ENCODE data around the gene NPIPA1.
"Not testable (repeated sequence)": the region's sequence is repeated elsewhere in the genome, so short reads cannot be mapped to it uniquely, and the experiment has no call there.

The NPIPA1 gene

GRCh38 chr16:14930246-14930645, 7.0 kb upstream of the NPIPA1 start:
- not testable (repeated sequence) for H3K4me3 ChIP-seq (ENCODE audit: low read length)

GRCh38 chr16:14930971-14931370, 6.3 kb upstream of the NPIPA1 start:
- H3K4me3 ChIP-seq (ENCODE audit: low read length): not testable (repeated sequence)

GRCh38 chr16:14932581-14933375, 4.5 kb upstream of the NPIPA1 start:
- not testable (repeated sequence) for H3K4me3 ChIP-seq (ENCODE audit: low read length)

- not testable (repeated sequence) for H3K4me3 ChIP-seq (ENCODE audit: low read length)
Measured at GRCh38 chr16:14937994-14938393, 751 bp downstream of the NPIPA1 start.

- not testable (repeated sequence) for H3K4me3 ChIP-seq (ENCODE audit: low read length)
Measured at GRCh38 chr16:14942686-14943085, 5.4 kb downstream of the NPIPA1 start.

GRCh38 chr16:14955546-14956231, 18.4 kb downstream of the NPIPA1 start:
- no peak overlapping the region for H3K4me3 ChIP-seq (ENCODE audit: low read length)
- no peak for TF ChIP-seq ZNF274 (IDR thresholded peaks at IDR 0.05; ENCODE audit: low read depth, low read length)

GRCh38 chr16:14957576-14958322, 20.5 kb downstream of the NPIPA1 start:
- TF ChIP-seq ZNF274 (IDR thresholded peaks at IDR 0.05; ENCODE audit: low read depth, low read length): no peak

GRCh38 chr16:14958323-14958600, 21.0 kb downstream of the NPIPA1 start:
- no peak for TF ChIP-seq ZNF274 (IDR thresholded peaks at IDR 0.05; ENCODE audit: low read depth, low read length)

More at GRCh38 chr16:14957576-14958322, 20.5 kb downstream of the NPIPA1 start:
- H3K4me3 ChIP-seq (ENCODE audit: low read length): no peak overlapping the region

GRCh38 chr16:14958970-14959369, 21.7 kb downstream of the NPIPA1 start:
- TF ChIP-seq ZNF274 (IDR thresholded peaks at IDR 0.05; ENCODE audit: low read depth, low read length): no peak
- no peak overlapping the region for H3K4me3 ChIP-seq (ENCODE audit: low read length)

More at GRCh38 chr16:14958323-14958600, 21.0 kb downstream of the NPIPA1 start:
- no peak overlapping the region for H3K4me3 ChIP-seq (ENCODE audit: low read length)

- H3K4me3 ChIP-seq (ENCODE audit: low read length): no peak overlapping the region
- TF ChIP-seq ZNF274 (IDR thresholded peaks at IDR 0.05; ENCODE audit: low read depth, low read length): no peak
Measured at GRCh38 chr16:14961405-14962186, 24.4 kb downstream of the NPIPA1 start.

GRCh38 chr16:14963281-14964173, 26.3 kb downstream of the NPIPA1 start:
- no peak overlapping the region for H3K4me3 ChIP-seq (ENCODE audit: low read length)
- no peak for TF ChIP-seq ZNF274 (IDR thresholded peaks at IDR 0.05; ENCODE audit: low read depth, low read length)

GRCh38 chr16:14965328-14965727, 28.1 kb downstream of the NPIPA1 start:
- no peak for TF ChIP-seq ZNF274 (IDR thresholded peaks at IDR 0.05; ENCODE audit: low read depth, low read length)
- no peak overlapping the region for H3K4me3 ChIP-seq (ENCODE audit: low read length)

- not testable (repeated sequence) for H3K4me3 ChIP-seq (ENCODE audit: low read length)
Measured at GRCh38 chr16:14969795-14970194, 32.6 kb downstream of the NPIPA1 start.

- H3K4me3 ChIP-seq (ENCODE audit: low read length): not testable (repeated sequence)
Measured at GRCh38 chr16:14971621-14972228, 34.5 kb downstream of the NPIPA1 start.

- peak overlapping the region; percentile 70 for H3K4me3 ChIP-seq (ENCODE audit: low read length)
Measured at GRCh38 chr16:14973785-14974322, 36.6 kb downstream of the NPIPA1 start.

GRCh38 chr16:14974331-14974655, 37.0 kb downstream of the NPIPA1 start:
- peak overlapping the region; percentile 70 for H3K4me3 ChIP-seq (ENCODE audit: low read length)

- peak within 1 kb of the TSS; percentile 70 for H3K4me3 ChIP-seq (ENCODE audit: low read length)
Measured at GRCh38 chr16:14974656-14975417, 37.6 kb downstream of the NPIPA1 start, which contains the start of gene PDXDC1. TSS of gene PDXDC1 (plus strand) at chr16:14975026. CDS start at chr16:14975200, 174 bp downstream.
